Right lobe of liver (tissue), 6 donors: Measurements from ENCODE around the gene OR56A5. TPM values are rescaled to one million over a fixed set of nuclear protein-coding genes. Genes with fewer than 3 reads are reported as not detected.

Source experiments
- ATAC-seq, 4 donors: fragments of 200-7000 bp; cut with Tn5 transposase; one replicate each; pipeline ENCODE4 v1.9.1; 2020; ENCODE audit warnings: mild to moderate bottlenecking in 4 of 4, moderate library complexity in 4 of 4
- DNase-seq, 3 donors: peaks; one replicate each; pipeline ENCODE4 v3.0.0-alpha.2; 2020
- H3K27ac ChIP-seq, 3 donors: fragments of 200-600 bp; one replicate each; pipeline ENCODE4 v1.8.0; 2022
- H3K27me3 ChIP-seq, 2 donors: fragments of 200-600 bp; one replicate each; pipeline ENCODE4 v1.8.0; 2022
- H3K36me3 ChIP-seq, 4 donors: fragments of 200-600 bp; sonication (generic) in 1 of 4; one replicate each; pipeline versions ENCODE4 v1.5.1 to v1.8.0; 2017 to 2022; ENCODE audit warnings: control low read depth in 1 of 4
- H3K4me1 ChIP-seq, 4 donors: fragments of 200-600 bp; sonication (generic) in 1 of 4; one replicate each; pipeline versions ENCODE4 v1.5.1 to v1.8.0; 2017 to 2022; ENCODE audit warnings: control low read depth in 1 of 4
- H3K4me3 ChIP-seq, 3 donors: fragments of 200-600 bp; one replicate each; pipeline ENCODE4 v1.8.0; 2022
- H3K9me3 ChIP-seq, 4 donors: fragments of 200-600 bp; sonication (generic) in 1 of 4; one replicate each; pipeline versions ENCODE4 v1.5.1 to v1.8.0; 2017 to 2022; ENCODE audit warnings: control low read depth in 1 of 4
- CTCF ChIP-seq, 4 donors: fragments of 200-600 bp in 3 of 4; fragments of 450-650 bp in 1 of 4; IDR thresholded peaks; one replicate each; pipeline versions ENCODE4 v1.5.1 to v1.8.0; 2016 to 2022; ENCODE audit warnings: antibody characterized with exemption in 4 of 4, mild to moderate bottlenecking in 2 of 4
- POLR2A ChIP-seq: fragments of 450-650 bp; IDR thresholded peaks from one replicate; pipeline ENCODE4 v1.6.1; 2017; ENCODE audit warnings: antibody characterized with exemption, mild to moderate bottlenecking
- WGBS: methylation state at CpG from one replicate; pipeline ENCODE4 v1.1.6; 2018; ENCODE audit warnings: low coverage, low lambda C conversion rate; ENCODE audit not compliant: insufficient coverage; ENCODE audit errors: missing lambda C conversion rate; 5-methylcytosine and 5-hydroxymethylcytosine counted together
- intact Hi-C, 2 donors: fragments of 100-400 bp; cut with DNase I; formaldehyde crosslinking; loops; one replicate each; pipeline versions ENCODE4 v1.11.2 to v1.14.1; 2022
- total RNA-seq, 6 experiments: library from RNA; depleted of rRNA in 2 of 6; stranded (reverse); fragments of >200 nt in 2 of 6; fragmentation: NEBNext Ultra II Directional in 3 of 6; extraction: Animal tissue kit (Norgen Biotek cat#: 25700) in 3 of 6; gene quantifications; one replicate each; pipeline versions ENCODE4 v1.1.0 to v1.2.4, GENCODE V29; 2016 to 2023
- donor health status: DM: no; HTN: yes; CAD: no.
- donor health status: DM: no; HTN: no; CAD: no.
- donor health status: DM: no; HTN: no; CAD: no.
- donor health status: DM: no; HTN: yes; CAD: no.
- donor health status: DM: no; HTN: yes; CAD: no.

OR56A5 gene
- total RNA-seq, 6 experiments from 2014 or later = not detected

- H3K4me3 ChIP-seq = no peak overlapping the region
- ATAC-seq (no peak), DNase-seq (no peak)
- 74% methylated on average over 7 of the region's 8 CpGs for WGBS
- no peaks in the 10 kb centered on the region for H3K9me3 ChIP-seq
- no peaks in the 10 kb centered on the region for H3K4me1 ChIP-seq
- H3K27me3 ChIP-seq = no peaks in the 10 kb centered on the region
- no peak for TF ChIP-seq POLR2A
- no peak for TF ChIP-seq CTCF (IDR thresholded peaks at IDR 0.05)
- no peak overlapping the region for H3K27ac ChIP-seq
- intact Hi-C loops = no loop called here
- no peaks in the 10 kb centered on the region for H3K36me3 ChIP-seq
Observed at GRCh38 chr11:5931061-5931460, 37.2 kb downstream of the OR56A5 start.

DNA sequence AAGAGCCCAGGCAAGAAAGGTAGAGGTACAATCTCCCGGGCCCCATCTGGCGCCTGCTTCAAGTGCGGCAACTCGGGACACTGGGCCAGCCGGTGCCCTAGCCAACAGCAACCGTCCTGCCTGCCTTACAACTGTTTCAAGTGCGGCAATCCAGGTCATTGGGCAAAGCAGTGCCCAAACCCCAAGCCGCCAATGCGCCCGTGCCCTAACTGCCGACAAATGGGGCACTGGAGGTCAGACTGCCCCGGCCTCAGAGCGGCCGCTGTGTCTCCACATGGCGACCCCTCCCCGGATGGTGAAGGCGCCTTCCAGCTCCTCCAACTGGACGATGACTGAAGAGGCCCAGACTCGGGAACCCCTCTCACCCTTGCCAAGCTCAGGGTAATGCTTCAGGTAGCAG is 37.7 kb downstream of the OR56A5 start:
- no peak for TF ChIP-seq POLR2A
- TF ChIP-seq CTCF (IDR thresholded peaks at IDR 0.05) = no peak
- Histone ChIP-seq H3K4me3 (no peak overlapping the region), H3K27ac (no peak overlapping the region), H3K4me1 (no peaks in the 10 kb centered on the region), H3K27me3 (no peaks in the 10 kb centered on the region), H3K36me3 (no peaks in the 10 kb centered on the region), H3K9me3 (no peaks in the 10 kb centered on the region)
- intact Hi-C loops = no loop called here
- WGBS = no CpG with 5 or more reads among the region's 19 CpGs
- DNase-seq = no peak
- no peak for ATAC-seq

DNA sequence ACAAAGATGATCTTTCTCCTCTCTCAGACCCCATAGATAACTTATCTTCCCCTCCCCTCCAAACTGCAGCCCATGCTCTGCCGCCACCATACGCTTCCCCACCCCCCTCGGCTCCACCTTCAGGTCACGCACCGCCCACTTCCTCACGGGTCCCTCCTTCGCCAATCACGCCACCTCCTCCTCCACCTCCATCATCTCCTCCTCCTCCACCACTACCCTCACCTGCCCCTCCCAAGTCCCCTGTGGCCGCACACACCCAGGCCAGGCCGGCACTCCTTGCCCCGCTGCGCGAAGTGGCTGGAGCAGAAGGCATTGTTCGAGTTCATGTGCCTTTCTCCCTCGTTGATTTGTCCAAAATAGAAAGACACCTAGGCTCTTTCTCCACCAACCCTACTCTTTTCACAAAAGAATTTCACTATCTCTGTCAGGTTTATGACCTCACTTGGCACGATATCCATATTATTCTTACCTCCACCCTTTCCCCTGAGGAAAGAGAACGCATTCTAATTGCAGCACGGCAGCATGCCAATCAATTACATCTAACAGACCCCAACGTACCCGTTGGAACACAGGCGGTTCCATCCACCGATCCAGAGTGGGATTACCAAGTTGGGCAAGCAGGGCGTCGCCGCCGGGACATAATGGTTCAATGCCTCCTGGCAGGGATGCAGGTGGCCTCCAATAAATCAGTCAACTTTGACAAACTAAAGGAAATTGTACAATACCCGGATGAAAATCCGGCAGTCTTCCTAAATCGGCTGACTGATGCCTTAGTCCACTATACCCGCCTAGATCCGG is 38.5 kb downstream of the OR56A5 start:
- Histone ChIP-seq H3K27ac (no peak overlapping the region), H3K36me3 (no peaks in the 10 kb centered on the region), H3K4me1 (no peaks in the 10 kb centered on the region), H3K27me3 (no peaks in the 10 kb centered on the region), H3K9me3 (no peaks in the 10 kb centered on the region), H3K4me3 (no peak overlapping the region)
- WGBS = 81% methylated on average over 30 of the region's 31 CpGs
- ATAC-seq (no peak), DNase-seq (no peak)
- intact Hi-C loops = no loop called here
- TF ChIP-seq CTCF (IDR thresholded peaks at IDR 0.05) (no peak), POLR2A (no peak)

DNA sequence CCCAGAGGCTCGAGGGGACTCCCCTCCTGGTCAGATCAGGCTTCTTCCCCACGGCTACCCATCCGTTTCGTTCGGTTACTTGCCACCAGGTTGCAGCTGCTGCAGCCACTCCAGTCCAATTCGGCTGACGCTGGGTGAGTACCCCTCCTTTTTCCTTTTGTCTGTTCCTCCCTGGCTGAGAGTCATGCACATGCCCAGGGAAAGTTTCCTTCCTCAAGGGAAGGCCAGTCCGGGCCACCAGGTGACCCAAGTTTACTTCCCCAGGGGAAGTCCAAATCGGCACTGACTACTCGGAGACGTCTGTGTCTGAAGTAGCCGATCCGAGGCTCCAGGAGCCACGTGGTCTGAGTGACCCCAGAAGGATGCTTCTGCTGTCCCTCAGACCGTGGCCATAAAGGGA is 39.5 kb downstream of the OR56A5 start:
- Histone ChIP-seq H3K27me3 (no peaks in the 10 kb centered on the region), H3K4me3 (no peak overlapping the region), H3K36me3 (no peaks in the 10 kb centered on the region), H3K9me3 (no peaks in the 10 kb centered on the region), H3K4me1 (no peaks in the 10 kb centered on the region), H3K27ac (no peak overlapping the region)
- DNase-seq (no peak), ATAC-seq (no peak)
- TF ChIP-seq CTCF (IDR thresholded peaks at IDR 0.05) = no peak
- TF ChIP-seq POLR2A = no peak
- 58% methylated on average over 8 of the region's 15 CpGs for WGBS
- intact Hi-C loops = no loop called here
